Mesendoderm (in vitro differentiated cells): ENCODE data around the gene TMTC2.

Source experiments
- DNase-seq: peaks from one replicate; pipeline ENCODE4 v3.0.0; 2013
- H2AK5ac ChIP-seq: 2 replicates; pipeline ENCODE4 v1.6.1; 2013; ENCODE audit warnings: low read length, inconsistent platforms
- H2BK120ac ChIP-seq: 2 replicates; pipeline ENCODE4 v1.6.1; 2013; ENCODE audit warnings: low read depth, mild to moderate bottlenecking, low read length, moderate library complexity, mixed read lengths
- H2BK15ac ChIP-seq: replicated peaks from 2 replicates; pipeline ENCODE4 v1.6.1; 2013; ENCODE audit warnings: low read depth, mild to moderate bottlenecking, moderate library complexity
- H2BK5ac ChIP-seq: 2 replicates; pipeline ENCODE4 v1.6.1; 2013; ENCODE audit warnings: low read length, inconsistent platforms
- H3K18ac ChIP-seq: 2 replicates; pipeline ENCODE4 v1.6.1; 2013; ENCODE audit warnings: mild to moderate bottlenecking, low read length, mixed read lengths
- H3K23ac ChIP-seq: one replicate; pipeline ENCODE4 v1.6.1; 2013; ENCODE audit warnings: low read length
- H3K27ac ChIP-seq: 2 replicates; pipeline ENCODE4 v1.5.1; 2013; ENCODE audit warnings: low read depth, mild to moderate bottlenecking, inconsistent platforms, low read length, moderate library complexity
- H3K27me3 ChIP-seq: 2 replicates; pipeline ENCODE4 v1.6.1; 2013; ENCODE audit warnings: low read length, control low read depth, mild to moderate bottlenecking, inconsistent platforms; ENCODE audit not compliant: insufficient read depth, poor library complexity
- H3K36me3 ChIP-seq: 2 replicates; pipeline ENCODE4 v1.6.1; 2013; ENCODE audit warnings: low read length, inconsistent platforms; ENCODE audit not compliant: control insufficient read depth, insufficient read depth
- H3K4ac ChIP-seq: one replicate; pipeline ENCODE4 v1.6.1; 2013; ENCODE audit warnings: low read depth, mild to moderate bottlenecking, low read length, moderate library complexity
- H3K4me1 ChIP-seq: 2 replicates; pipeline ENCODE4 v1.6.1; 2013; ENCODE audit warnings: low read depth, low read length, inconsistent platforms; ENCODE audit not compliant: control insufficient read depth
- H3K4me2 ChIP-seq: 2 replicates; pipeline ENCODE4 v1.6.1; 2013; ENCODE audit warnings: low read length
- H3K4me3 ChIP-seq: 2 replicates; pipeline ENCODE4 v1.5.1; 2013; ENCODE audit warnings: mild to moderate bottlenecking, low read length
- H3K56ac ChIP-seq: one replicate; pipeline ENCODE4 v1.6.1; 2013; ENCODE audit warnings: low read length
- H3K79me1 ChIP-seq: 2 replicates; pipeline ENCODE4 v1.6.1; 2013; ENCODE audit warnings: low read length, inconsistent platforms
- H3K79me2 ChIP-seq: 2 replicates; pipeline ENCODE4 v1.6.1; 2013; ENCODE audit warnings: mild to moderate bottlenecking, low read length; ENCODE audit not compliant: control insufficient read depth, insufficient read depth
- H3K9ac ChIP-seq: 2 replicates; pipeline ENCODE4 v1.6.1; 2013; ENCODE audit warnings: low read length, inconsistent platforms
- H4K5ac ChIP-seq: one replicate; pipeline ENCODE4 v1.6.1; 2013; ENCODE audit warnings: low read length
- H4K8ac ChIP-seq: one replicate; pipeline ENCODE4 v1.6.1; 2013; ENCODE audit warnings: low read depth, mild to moderate bottlenecking, control low read depth, low read length, moderate library complexity
- WGBS: extraction: QIAGEN DNeasy Blood & Tissue Kit; methylation state at CpG from one replicate; pipeline ENCODE4 v1.1.7; 2013; ENCODE audit warnings: low lambda C conversion rate, missing lambda C conversion rate; ENCODE audit not compliant: insufficient coverage; ENCODE audit errors: extremely low coverage; 5-methylcytosine and 5-hydroxymethylcytosine counted together

The TMTC2 gene

GRCh38 chr12:82970614-82971013 is 283.9 kb downstream of the TMTC2 start:
- Histone ChIP-seq H3K4me2 (no peak overlapping the region), H3K79me2 (no peaks in the 10 kb centered on the region), H3K4me1 (no peaks in the 10 kb centered on the region), H2BK15ac (no peak overlapping the region), H3K18ac (no peak overlapping the region), H2BK120ac (no peak overlapping the region), H3K23ac (no peak overlapping the region), H4K8ac (no peak overlapping the region), H2AK5ac (no peak overlapping the region), H3K36me3 (no peaks in the 10 kb centered on the region), H3K4me3 (no peak overlapping the region), H3K79me1 (no peaks in the 10 kb centered on the region), H4K5ac (no peak overlapping the region), H3K4ac (no peak overlapping the region), H2BK5ac (no peak overlapping the region), H3K27ac (no peak overlapping the region), H3K56ac (no peak overlapping the region), H3K9ac (no peak overlapping the region), H3K27me3 (no peaks in the 10 kb centered on the region)
- DNase-seq = no peak
- WGBS = no CpG with 5 or more reads among the region's 3 CpGs

- Histone ChIP-seq H2AK5ac (no peak overlapping the region), H3K27me3 (no peaks in the 10 kb centered on the region), H3K23ac (no peak overlapping the region), H3K79me2 (no peaks in the 10 kb centered on the region), H3K9ac (no peak overlapping the region), H3K4ac (no peak overlapping the region), H2BK15ac (no peak overlapping the region), H3K79me1 (no peaks in the 10 kb centered on the region), H3K36me3 (no peaks in the 10 kb centered on the region), H3K56ac (no peak overlapping the region), H3K4me1 (no peaks in the 10 kb centered on the region), H3K18ac (no peak overlapping the region), H3K4me3 (no peak overlapping the region), H3K27ac (no peak overlapping the region), H2BK120ac (no peak overlapping the region), H3K4me2 (no peak overlapping the region), H4K5ac (no peak overlapping the region), H2BK5ac (no peak overlapping the region), H4K8ac (no peak overlapping the region)
- no peak for DNase-seq
- no CpG with 5 or more reads among the region's 4 CpGs for WGBS
Measured at GRCh38 chr12:82971584-82971983, 284.9 kb downstream of the TMTC2 start.

GRCh38 chr12:82972624-82973023 is 285.9 kb downstream of the TMTC2 start:
- Histone ChIP-seq H3K4me1 (no peaks in the 10 kb centered on the region), H3K18ac (no peak overlapping the region), H3K4me2 (no peak overlapping the region), H3K36me3 (no peaks in the 10 kb centered on the region), H4K5ac (no peak overlapping the region), H3K27ac (no peak overlapping the region), H3K4ac (no peak overlapping the region), H3K9ac (no peak overlapping the region), H2BK5ac (no peak overlapping the region), H2BK15ac (no peak overlapping the region), H3K23ac (no peak overlapping the region), H3K79me2 (no peaks in the 10 kb centered on the region), H4K8ac (no peak overlapping the region), H2BK120ac (no peak overlapping the region), H3K4me3 (no peak overlapping the region), H3K56ac (no peak overlapping the region), H2AK5ac (no peak overlapping the region), H3K27me3 (no peaks in the 10 kb centered on the region), H3K79me1 (no peaks in the 10 kb centered on the region)
- DNase-seq = no peak
- WGBS = no CpG with 5 or more reads among the region's 3 CpGs

- DNase-seq = no peak
- Histone ChIP-seq H3K4me3 (no peak overlapping the region), H2BK15ac (no peak overlapping the region), H3K79me1 (no peaks in the 10 kb centered on the region), H3K9ac (no peak overlapping the region), H3K4me1 (no peaks in the 10 kb centered on the region), H3K27ac (no peak overlapping the region), H2AK5ac (no peak overlapping the region), H3K4me2 (no peak overlapping the region), H3K56ac (no peak overlapping the region), H3K23ac (no peak overlapping the region), H3K4ac (no peak overlapping the region), H4K5ac (no peak overlapping the region), H3K27me3 (no peaks in the 10 kb centered on the region), H3K18ac (no peak overlapping the region), H2BK120ac (no peak overlapping the region), H2BK5ac (no peak overlapping the region), H3K79me2 (no peaks in the 10 kb centered on the region), H4K8ac (no peak overlapping the region), H3K36me3 (no peaks in the 10 kb centered on the region)
- WGBS = 100% methylated on average over 1 of the region's 3 CpGs
Measured at GRCh38 chr12:82973592-82973991, 286.9 kb downstream of the TMTC2 start.

GRCh38 chr12:82981150-82981549 is 294.4 kb downstream of the TMTC2 start:
- Histone ChIP-seq H2BK120ac (no peak overlapping the region), H2BK15ac (no peak overlapping the region), H3K27me3 (no peaks in the 10 kb centered on the region), H3K23ac (no peak overlapping the region), H3K56ac (no peak overlapping the region), H3K4ac (no peak overlapping the region), H3K27ac (no peak overlapping the region), H2BK5ac (no peak overlapping the region), H4K8ac (no peak overlapping the region), H3K4me1 (no peaks in the 10 kb centered on the region), H3K4me2 (no peak overlapping the region), H2AK5ac (no peak overlapping the region), H3K79me1 (no peaks in the 10 kb centered on the region), H3K79me2 (no peaks in the 10 kb centered on the region), H3K4me3 (no peak overlapping the region), H3K36me3 (no peaks in the 10 kb centered on the region), H3K18ac (no peak overlapping the region), H4K5ac (no peak overlapping the region), H3K9ac (no peak overlapping the region)
- DNase-seq = no peak
- WGBS = no CpG with 5 or more reads among the region's 1 CpG

GRCh38 chr12:82994117-82994516 is 307.4 kb downstream of the TMTC2 start:
- Histone ChIP-seq H3K4me1 (no peaks in the 10 kb centered on the region), H3K79me1 (no peaks in the 10 kb centered on the region), H4K8ac (no peak overlapping the region), H2BK120ac (no peak overlapping the region), H3K23ac (no peak overlapping the region), H2BK5ac (no peak overlapping the region), H2AK5ac (no peak overlapping the region), H3K27ac (no peak overlapping the region), H3K79me2 (no peaks in the 10 kb centered on the region), H3K18ac (no peak overlapping the region), H4K5ac (no peak overlapping the region), H3K36me3 (no peaks in the 10 kb centered on the region), H3K56ac (no peak overlapping the region), H3K4me3 (no peak overlapping the region), H3K4me2 (no peak overlapping the region), H3K4ac (no peak overlapping the region), H3K9ac (no peak overlapping the region), H3K27me3 (no peaks in the 10 kb centered on the region), H2BK15ac (no peak overlapping the region)
- WGBS = no CpG with 5 or more reads among the region's 12 CpGs
- DNase-seq = no peak
